NCI-H1436 (cell line): Measurements from ENCODE around the gene SDHAF1.
A peak's percentile ranks its signal among the peaks of the same experiment; 100 is the strongest.

ENCODE experiments used
- DNase-seq: peaks from one replicate; lab custom pipeline; 2025; lab: John Stamatoyannopoulos, UW

The SDHAF1 gene

GRCh38 chr19:35986664-35987570 lies 8.1 kb upstream of the SDHAF1 start:
- peak; percentile 25 for DNase-seq

DNA sequence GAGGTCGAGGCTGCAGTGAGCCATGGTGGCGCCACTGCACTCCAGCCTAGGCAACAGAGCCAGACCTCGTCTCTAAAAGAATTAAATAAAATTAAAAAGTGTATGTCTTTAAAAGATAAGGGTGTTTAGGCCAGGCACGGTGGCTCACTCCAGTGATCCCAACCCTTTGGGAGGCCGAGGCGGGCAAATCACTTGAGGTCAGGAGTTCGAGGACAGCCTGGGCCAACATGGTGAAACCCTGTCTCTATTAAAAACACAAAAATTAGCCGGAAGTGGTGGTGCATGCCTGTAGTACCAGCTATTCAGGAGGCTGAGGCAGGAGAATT lies 7.5 kb upstream of the SDHAF1 start:
- DNase-seq = no peak

DNA sequence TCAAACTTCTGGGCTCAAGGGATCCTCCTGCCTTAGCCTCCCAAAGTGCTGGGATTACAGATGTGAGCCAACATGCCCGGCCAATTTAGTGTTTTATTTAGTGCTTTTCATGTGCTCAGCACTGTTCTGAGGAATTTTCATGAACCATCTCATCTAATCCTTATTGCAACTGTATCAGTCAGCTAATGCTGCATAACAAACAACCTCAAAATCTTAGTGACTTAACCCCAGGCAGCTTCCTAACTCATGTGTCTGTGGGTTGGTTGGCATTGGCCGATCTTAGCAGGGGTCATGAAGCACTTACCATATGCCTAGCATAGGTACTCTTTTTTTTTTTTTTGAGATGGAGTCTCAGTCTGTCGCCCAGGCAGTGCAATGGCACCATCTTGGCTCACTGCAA lies 6.2 kb upstream of the SDHAF1 start:
- no peak for DNase-seq

DNA sequence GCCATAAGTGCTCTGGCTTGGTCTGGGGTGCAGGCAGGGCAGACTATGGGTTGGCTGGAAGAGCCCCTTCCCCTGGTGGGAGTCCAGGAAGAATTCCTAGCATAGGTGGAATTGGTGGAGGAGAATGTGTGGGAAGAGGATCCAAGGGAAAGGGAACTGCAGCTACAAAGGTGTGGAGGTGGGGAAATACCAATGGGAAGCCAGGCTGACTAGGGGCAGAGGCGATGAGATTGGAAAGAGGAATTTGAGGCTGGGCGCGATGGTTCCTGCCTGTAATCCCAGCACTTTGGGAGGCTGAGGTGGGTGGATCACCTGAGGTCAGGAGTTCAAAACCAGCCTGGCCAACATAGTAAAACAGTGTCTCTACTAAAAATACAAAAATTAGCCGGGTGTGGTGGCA lies 4.8 kb upstream of the SDHAF1 start:
- DNase-seq = no peak

- DNase-seq = no peak
These were observed 3.9 kb upstream of the SDHAF1 start for GRCh38 chr19:35990771-35991730.

DNA sequence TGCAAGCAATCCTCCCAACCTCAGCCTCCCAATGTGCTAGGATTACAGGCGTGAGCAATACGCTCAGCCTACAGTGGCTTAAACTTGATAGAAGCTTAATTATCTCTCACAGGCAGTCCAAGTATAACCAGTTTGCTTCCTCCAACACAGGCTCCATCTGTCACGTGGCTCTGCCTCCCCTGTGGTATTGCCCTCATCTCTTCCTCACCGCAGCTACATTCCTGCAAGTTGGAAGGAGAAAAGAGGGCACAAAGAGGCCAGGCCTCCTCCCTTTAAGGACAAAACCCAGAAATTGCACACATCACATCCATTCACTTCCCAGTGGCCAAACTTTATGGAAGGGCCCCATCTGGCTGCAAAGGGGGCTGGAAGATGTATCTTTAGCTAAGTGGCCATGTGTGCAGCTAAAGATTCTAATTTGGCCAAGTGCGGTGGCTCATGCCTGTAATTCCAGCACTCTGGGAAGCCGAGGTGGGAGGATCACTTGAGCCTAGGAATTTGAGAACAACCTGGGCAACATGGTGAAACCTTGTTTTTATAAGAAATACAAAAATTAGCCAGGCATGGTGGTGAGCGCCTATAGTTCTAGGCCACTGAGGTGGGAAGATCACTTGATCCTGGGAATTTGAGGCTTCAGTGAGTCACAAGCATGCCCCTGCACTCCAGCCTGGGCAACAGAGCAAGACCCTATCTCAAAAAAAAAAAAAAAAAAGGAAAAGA lies 3.1 kb upstream of the SDHAF1 start:
- DNase-seq = no peak

GRCh38 chr19:35992907-35993765 lies 1.9 kb upstream of the SDHAF1 start:
- no peak for DNase-seq

- no peak for DNase-seq
These were observed 927 bp upstream of the SDHAF1 start for GRCh38 chr19:35993923-35994598.

DNA sequence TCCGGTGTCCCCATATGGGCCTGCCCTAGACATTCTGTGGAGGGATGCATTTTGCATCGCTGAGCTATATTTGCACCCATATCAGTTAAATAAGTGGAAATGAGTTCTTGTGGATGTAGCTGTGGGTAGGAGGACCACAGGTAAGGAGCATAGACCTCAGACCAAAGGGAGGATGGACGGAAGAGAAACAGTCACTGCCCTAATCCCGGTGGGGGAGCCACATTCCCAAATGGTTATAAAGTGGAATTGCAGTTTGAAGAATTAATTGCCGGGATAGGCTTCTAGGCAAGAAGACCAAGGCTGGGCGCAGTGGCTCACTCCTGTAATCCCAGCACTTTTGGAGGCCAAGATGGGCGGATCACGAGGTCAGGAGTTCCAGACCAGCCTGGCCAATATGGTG lies 1.8 kb downstream of the SDHAF1 start:
- no peak for DNase-seq

- no peak for DNase-seq
These were observed 6.6 kb downstream of the SDHAF1 start for GRCh38 chr19:36001605-36002004.

DNA sequence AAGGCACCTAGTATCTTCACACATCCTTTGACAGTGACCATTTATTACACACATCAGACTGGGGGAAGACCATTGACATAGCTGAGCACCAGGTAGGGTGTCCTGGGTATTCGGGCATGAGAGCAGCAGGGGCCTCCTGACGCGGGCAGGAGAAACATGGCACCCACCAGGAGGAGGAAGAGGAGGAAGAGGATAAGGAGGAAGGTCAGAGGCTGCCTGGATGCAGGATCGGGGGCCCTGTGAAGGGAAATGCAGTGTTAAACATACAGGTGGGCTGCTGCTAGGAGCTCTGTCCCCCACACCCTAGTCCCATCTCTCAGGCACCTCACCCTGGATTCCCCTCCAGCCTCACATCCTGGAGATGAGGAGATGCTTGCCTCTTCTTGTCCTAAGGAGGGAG lies 8.3 kb downstream of the SDHAF1 start:
- DNase-seq = no peak

DNA sequence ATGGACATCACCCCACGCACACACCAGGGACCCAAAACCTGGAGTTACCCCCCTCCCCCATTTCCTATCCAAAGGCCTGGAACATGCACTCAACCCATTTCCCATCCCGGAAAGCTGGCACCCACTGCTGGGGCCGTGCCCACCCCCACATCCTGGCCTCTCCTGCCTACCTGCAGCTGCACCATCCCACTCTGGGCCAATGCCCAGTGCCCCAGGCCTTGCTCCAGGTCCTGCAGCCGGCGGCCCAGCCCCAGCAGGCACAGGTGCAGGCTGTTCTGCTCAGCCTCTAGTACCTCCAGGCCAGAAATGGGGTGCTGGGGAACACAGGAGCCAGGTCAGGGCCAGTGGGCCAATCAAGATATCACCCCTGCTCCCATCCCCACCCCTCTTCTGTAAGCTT lies 12.0 kb downstream of the SDHAF1 start:
- DNase-seq = no peak

DNA sequence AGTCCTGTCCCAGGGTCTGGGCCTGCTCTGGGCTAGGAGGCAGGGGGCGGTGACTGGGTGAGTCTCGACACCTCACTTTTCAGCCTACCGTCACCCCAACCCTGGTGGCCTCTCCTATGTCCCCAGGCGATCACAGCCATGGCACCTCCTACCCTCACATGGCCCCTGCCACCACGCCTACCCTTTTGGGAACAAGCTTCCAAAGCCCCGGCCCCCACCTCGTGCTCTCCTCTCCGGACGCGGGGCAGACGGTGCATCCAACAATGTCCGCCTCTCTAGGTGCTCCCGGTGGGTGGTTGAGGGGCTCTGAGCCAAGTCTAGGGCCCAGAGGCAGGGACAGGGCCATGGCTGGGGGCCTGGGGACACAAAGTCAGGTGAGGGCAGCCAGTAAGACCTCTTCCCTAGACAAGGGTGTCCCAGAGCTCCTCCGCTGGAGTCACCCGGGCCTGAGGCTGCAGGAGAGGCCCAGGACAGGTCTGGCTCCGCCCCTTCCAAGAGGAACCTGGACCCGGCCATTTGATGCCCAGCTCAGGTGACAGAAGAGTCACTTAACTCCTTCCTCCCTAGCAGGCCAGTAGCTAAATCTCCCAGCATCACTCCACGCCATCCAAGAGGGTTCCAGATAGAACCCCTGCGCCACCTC lies 13.5 kb downstream of the SDHAF1 start, which contains the start of gene SYNE4:
Gene SYNE4 (minus strand): TSS at position 478 of the 643 bp plus-strand sequence. CDS start 132 bp downstream, at position 346.
- DNase-seq = no peak

DNA sequence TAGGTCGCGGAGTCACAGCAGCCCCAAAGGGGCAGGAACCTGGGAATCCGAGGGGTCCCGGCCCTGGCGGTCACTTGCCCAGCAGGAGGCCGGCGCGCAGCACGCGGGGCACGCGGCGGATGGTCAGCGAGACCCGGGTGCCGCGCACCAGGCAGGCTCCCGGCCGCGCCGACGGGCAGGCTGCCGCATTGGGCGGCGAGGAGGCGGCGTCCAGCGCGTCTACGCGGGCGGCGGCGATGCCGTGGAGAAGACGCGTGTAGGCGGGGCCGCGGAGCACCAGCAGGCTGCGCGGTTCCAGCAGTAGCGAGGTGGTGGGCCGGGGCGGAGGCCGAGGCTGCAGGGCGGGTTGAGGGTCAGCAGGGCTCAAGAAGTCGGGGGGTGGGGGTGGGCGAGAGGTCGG lies 14.2 kb downstream of the SDHAF1 start:
- peak; percentile 41 for DNase-seq

DNA sequence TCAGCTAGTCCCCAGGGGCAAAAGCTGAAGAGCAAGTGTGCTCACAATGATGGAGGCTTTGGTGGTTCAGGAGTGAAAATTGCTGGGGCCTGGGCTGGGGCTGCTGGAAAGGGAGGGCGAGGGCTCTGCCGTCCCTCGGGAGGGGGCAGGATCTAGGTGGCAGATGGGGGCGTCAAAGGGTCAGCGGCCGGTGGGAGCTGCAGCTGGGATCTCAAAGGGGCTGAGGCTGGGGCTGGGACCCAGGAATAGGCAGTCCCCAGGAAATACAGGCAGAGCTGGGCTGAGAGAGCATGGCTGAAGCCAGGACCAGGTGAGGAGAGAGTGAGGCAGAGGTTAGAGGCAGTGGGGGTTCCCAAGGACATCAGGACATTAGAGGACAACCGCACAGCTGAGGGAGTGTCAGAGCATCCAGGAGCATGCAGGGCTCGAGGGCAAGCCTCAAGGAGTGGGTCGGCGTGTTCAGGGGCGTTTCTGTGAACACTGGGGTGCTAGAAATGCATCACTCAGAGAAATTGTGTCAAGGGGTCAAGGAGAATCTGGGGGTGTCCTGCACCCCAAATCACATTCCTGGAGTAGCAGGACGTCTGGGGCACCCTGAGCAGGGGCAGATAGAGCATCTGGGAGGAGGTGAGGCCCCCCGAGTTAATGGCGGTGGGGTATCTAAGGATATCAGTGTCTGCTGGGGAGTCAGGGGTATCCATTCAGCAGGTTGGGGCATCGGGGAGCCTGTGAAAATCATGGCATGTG lies 14.8 kb downstream of the SDHAF1 start:
- DNase-seq = no peak

DNA sequence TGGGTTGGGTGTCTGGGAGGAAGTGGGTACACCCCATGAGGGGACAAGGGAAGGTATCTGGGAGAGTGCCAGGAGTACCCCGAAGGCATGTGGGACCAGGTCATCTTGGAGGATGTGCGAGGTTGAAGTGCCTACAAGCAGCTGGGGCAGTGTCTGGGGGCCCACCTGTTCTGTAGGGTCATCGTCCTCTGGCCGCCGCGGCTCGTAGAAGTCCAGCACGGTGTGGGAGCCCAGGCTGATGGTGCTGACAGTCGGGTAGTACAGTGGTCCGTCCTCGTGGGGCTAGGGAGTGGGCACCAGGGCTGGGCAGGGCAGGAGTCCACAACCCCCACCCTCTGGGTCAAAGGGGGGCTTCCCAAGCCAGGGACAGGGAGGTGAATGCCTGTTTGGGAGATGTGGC lies 15.4 kb downstream of the SDHAF1 start:
- no peak for DNase-seq

DNA sequence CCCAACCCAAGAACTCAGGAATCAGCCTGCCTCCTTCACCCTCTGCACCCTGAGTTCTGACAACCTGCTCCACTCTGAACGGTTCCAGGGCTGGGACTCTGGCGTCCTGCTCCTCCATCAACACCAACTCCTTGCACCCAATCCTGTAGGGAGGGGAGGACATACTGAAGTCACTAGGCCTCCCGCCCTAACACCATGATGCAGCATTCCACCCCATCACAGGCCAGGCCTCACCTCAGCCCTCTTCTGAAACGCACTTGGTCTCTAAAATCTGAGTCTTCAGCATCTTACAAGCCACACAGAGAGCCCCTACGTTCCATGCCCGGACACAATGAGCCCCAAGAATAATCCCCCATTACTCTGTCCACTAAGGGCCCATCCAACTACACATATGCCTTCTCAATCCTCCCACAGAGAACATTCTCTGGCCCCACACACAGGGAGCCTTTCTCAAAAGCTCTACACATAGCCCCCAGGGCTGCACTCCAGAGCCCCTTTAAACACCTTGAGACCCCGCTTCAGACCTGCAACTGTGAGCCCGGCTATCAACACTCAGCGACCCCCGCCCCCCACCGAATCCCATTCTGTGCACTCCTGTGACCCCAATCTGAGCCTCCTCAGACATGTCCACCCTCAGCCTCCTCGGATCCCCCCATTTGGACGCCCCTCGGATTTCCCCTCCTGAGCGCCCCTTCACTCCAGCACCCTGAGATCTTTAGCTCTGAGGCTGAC lies 18.5 kb downstream of the SDHAF1 start:
- DNase-seq = no peak

GRCh38 chr19:36014012-36014924 lies 19.3 kb downstream of the SDHAF1 start, which contains the start of gene ALKBH6:
Gene ALKBH6, minus strand, starts transcription at chr19:36014213. Its CDS starts 816 bp downstream, at chr19:36013397.
- DNase-seq = peak; percentile 99
